Diencephalon (tissue), 1 donor: ENCODE data around the gene GXYLT2. TPM values are rescaled to one million over a fixed set of nuclear protein-coding genes. Genes with fewer than 3 reads are reported as not detected.

Source experiments
- small RNA-seq: library from RNA; depleted of rRNA; stranded (forward); fragments of <200 nt; gene quantifications from one replicate; pipeline ENCODE3, GENCODE V24; 2014
- total RNA-seq: library from RNA; depleted of rRNA; stranded (reverse); fragments of >200 nt; gene quantifications from one replicate; pipeline ENCODE4 v1.2.3, GENCODE V29; 2014

The GXYLT2 gene
- 6.0 TPM for total RNA-seq

GRCh38 chr3:72887705-72888545 lies at the start of gene GXYLT2:
TSS of gene GXYLT2 (plus strand) at chr3:72888046. CDS start at chr3:72888234, 188 bp downstream.

GRCh38 chr3:72847751-72848702 lies 39.8 kb upstream of the GXYLT2 start, which contains the start of gene SHQ1:
TSS of gene SHQ1 (minus strand) at chr3:72848445. CDS start at chr3:72848340, 105 bp downstream.

GRCh38 chr3:72996473-72997333 lies 108.9 kb downstream of the GXYLT2 start, which contains the start of gene PPP4R2:
TSS of gene PPP4R2 (plus strand) at chr3:72996811. CDS start at chr3:72997038, 227 bp downstream.

Small RNA genes lying within 50 kb of the gene (small RNA-seq; reads per million reads assigned to genes)
- gene RF00017: not detected

Other genes with a start within 250 kb of the GXYLT2 start
- gene SHQ1, start 39.6 kb upstream of the GXYLT2 start, total RNA-seq: 22.6 TPM
- gene PPP4R2, start 108.8 kb downstream of the GXYLT2 start, total RNA-seq: 94.3 TPM
- 5.3 TPM for gene EBLN2, start 173.6 kb downstream of the GXYLT2 start, total RNA-seq